H1 (cell line): ENCODE data around the gene ARHGEF19. TPM values are rescaled to one million over a fixed set of nuclear protein-coding genes. Genes with fewer than 3 reads are reported as not detected.

Experiments
- CTCF ChIA-PET: fragments of 300-600 bp; sonication (Branson Sonifier 250); formaldehyde crosslinking; loops from one replicate; lab custom pipeline; 2021; ENCODE audit not compliant: partially characterized antibody; lab: Charles Lee
- POLR2A ChIA-PET: fragments of 300-600 bp; sonication (Branson Sonifier 250); formaldehyde crosslinking; loops from one replicate; lab custom pipeline; 2021; ENCODE audit warnings: inconsistent platforms; ENCODE audit not compliant: partially characterized antibody; lab: Charles Lee
- DNase-seq, 2 experiments: peaks; one replicate each; pipeline versions ENCODE4 v3.0.0 to v3.0.0-alpha.2; 2010 to 2022; ENCODE audit warnings: low spot score in 2 of 2, low read depth in 1 of 2, mixed read lengths in 1 of 2
- FAIRE-seq: peaks from 2 replicates; lab custom pipeline; 2011; peaks lifted over from hg19 to GRCh38; lab: Jason Lieb, UNC
- H2AFZ ChIP-seq: 2 replicates; pipeline ENCODE4 v1.8.1; 2012; ENCODE audit warnings: low read length, inconsistent platforms
- H2AK5ac ChIP-seq: 2 replicates; pipeline ENCODE4 v1.6.1; 2013; ENCODE audit warnings: low read depth, low read length
- H2BK120ac ChIP-seq: replicated peaks from 2 replicates; pipeline ENCODE3; 2013; ENCODE audit warnings: low read depth, low read length, inconsistent platforms
- H2BK12ac ChIP-seq: 2 replicates; pipeline ENCODE4 v1.6.1; 2013; ENCODE audit warnings: low read depth, low read length
- H2BK15ac ChIP-seq: 2 replicates; pipeline ENCODE4 v1.6.1; 2013; ENCODE audit warnings: low read length
- H2BK20ac ChIP-seq: 2 replicates; pipeline ENCODE4 v1.6.1; 2013; ENCODE audit warnings: low read length
- H2BK5ac ChIP-seq: 2 replicates; pipeline ENCODE4 v1.6.1; 2013; ENCODE audit warnings: low read depth, low read length
- H3K14ac ChIP-seq: 2 replicates; pipeline ENCODE4 v1.6.1; 2013; ENCODE audit warnings: inconsistent platforms; ENCODE audit not compliant: insufficient read length
- H3K18ac ChIP-seq: 2 replicates; pipeline ENCODE4 v1.6.1; 2013; ENCODE audit warnings: low read length; ENCODE audit errors: extremely low read depth
- H3K23ac ChIP-seq: 2 replicates; pipeline ENCODE4 v1.6.1; 2013; ENCODE audit warnings: inconsistent platforms; ENCODE audit not compliant: insufficient read length
- H3K23me2 ChIP-seq: 2 replicates; pipeline ENCODE4 v1.6.1; 2013; ENCODE audit warnings: low read depth, low read length
- H3K27ac ChIP-seq: 2 replicates; pipeline ENCODE4 v1.6.1; 2011; ENCODE audit warnings: low read depth, low read length, inconsistent platforms
- H3K27me3 ChIP-seq, 4 experiments: replicated peaks in 1 of 4; 1 replicate in 1 of 4; 2 replicates in 3 of 4; pipeline versions ENCODE4 v1.6.1 to v1.8.1; 2011 to 2013; ENCODE audit warnings: low read length in 3 of 4, mild to moderate bottlenecking in 3 of 4, inconsistent platforms in 2 of 4, mixed read lengths in 2 of 4, moderate library complexity in 1 of 4; ENCODE audit not compliant: control insufficient read depth in 3 of 4, insufficient read depth in 3 of 4; ENCODE audit errors: extremely low read depth in 1 of 4
- H3K36me3 ChIP-seq, 4 experiments: 2 replicates each; pipeline versions ENCODE4 v1.6.1 to v1.8.1; 2011 to 2013; ENCODE audit warnings: mild to moderate bottlenecking in 4 of 4, low read length in 3 of 4, moderate library complexity in 2 of 4, control low read depth in 1 of 4, inconsistent platforms in 1 of 4; ENCODE audit not compliant: insufficient read depth in 4 of 4, control insufficient read depth in 2 of 4
- H3K4ac ChIP-seq: replicated peaks from 2 replicates; pipeline ENCODE3; 2013; ENCODE audit warnings: low read length, low read depth, mixed read lengths, inconsistent platforms; ENCODE audit not compliant: insufficient read length
- H3K4me1 ChIP-seq, 4 experiments: replicated peaks in 1 of 4; 1 replicate in 1 of 4; 2 replicates in 3 of 4; pipeline versions ENCODE4 v1.6.1 to v1.8.1; 2011 to 2013; ENCODE audit warnings: low read length in 3 of 4, inconsistent platforms in 2 of 4, mixed read lengths in 1 of 4; ENCODE audit not compliant: insufficient read depth in 4 of 4, control insufficient read depth in 3 of 4
- H3K4me2 ChIP-seq, 2 experiments: 2 replicates each; pipeline versions ENCODE4 v1.6.1 to v1.8.1; 2011 to 2013; ENCODE audit warnings: low read depth in 2 of 2, low read length in 2 of 2, control low read depth in 1 of 2, inconsistent platforms in 1 of 2, mild to moderate bottlenecking in 1 of 2; ENCODE audit not compliant: insufficient read depth in 1 of 2
- H3K4me3 ChIP-seq, 4 experiments: fragments of 200-600, 300-600 bp in 1 of 4; sonication (generic), shearing (Covaris generic), sonication (Bioruptor Twin) in 1 of 4; 2 replicates each; pipeline versions ENCODE4 v1.5.1 to v1.8.1; 2011 to 2016; ENCODE audit warnings: low read length in 4 of 4, low read depth in 3 of 4, control low read depth in 2 of 4, inconsistent platforms in 2 of 4, mild to moderate bottlenecking in 2 of 4, mixed read lengths in 1 of 4, moderate library complexity in 1 of 4; ENCODE audit not compliant: insufficient read depth in 2 of 4; ENCODE audit errors: extremely low read depth in 1 of 4
- H3K56ac ChIP-seq: replicated peaks from 2 replicates; pipeline ENCODE3; 2013; ENCODE audit warnings: low read depth, mild to moderate bottlenecking, mixed read lengths, low read length, inconsistent platforms; ENCODE audit not compliant: insufficient read length
- H3K79me1 ChIP-seq: 2 replicates; pipeline ENCODE4 v1.6.1; 2013; ENCODE audit warnings: low read depth, low read length, control low read depth
- H3K79me2 ChIP-seq, 2 experiments: 2 replicates each; pipeline versions ENCODE4 v1.6.1 to v1.8.1; 2012 to 2013; ENCODE audit warnings: low read length in 2 of 2, mild to moderate bottlenecking in 2 of 2, inconsistent platforms in 1 of 2; ENCODE audit not compliant: insufficient read depth in 2 of 2, control insufficient read depth in 1 of 2
- H3K9ac ChIP-seq, 4 experiments: replicated peaks in 1 of 4; 1 replicate in 1 of 4; 2 replicates in 3 of 4; pipeline versions ENCODE4 v1.6.1 to v1.8.1; 2011 to 2013; ENCODE audit warnings: low read depth in 3 of 4, low read length in 3 of 4, control low read depth in 2 of 4, mild to moderate bottlenecking in 2 of 4, moderate library complexity in 2 of 4, inconsistent platforms in 1 of 4; ENCODE audit errors: extremely low read depth in 1 of 4
- H3K9me3 ChIP-seq, 2 experiments: 2 replicates each; pipeline versions ENCODE4 v1.6.1 to v1.8.1; 2012 to 2013; ENCODE audit warnings: mild to moderate bottlenecking in 2 of 2, moderate library complexity in 2 of 2, control low read depth in 1 of 2, inconsistent platforms in 1 of 2, low read depth in 1 of 2, low read length in 1 of 2, mixed read lengths in 1 of 2; ENCODE audit not compliant: insufficient read depth in 2 of 2
- H4K20me1 ChIP-seq, 2 experiments: replicated peaks in 1 of 2; 2 replicates each; pipeline versions ENCODE3 to v1.8.1; 2011 to 2013; ENCODE audit warnings: inconsistent platforms in 2 of 2, low read length in 2 of 2, mild to moderate bottlenecking in 1 of 2; ENCODE audit not compliant: insufficient read depth in 2 of 2, control insufficient read depth in 1 of 2
- H4K5ac ChIP-seq: 2 replicates; pipeline ENCODE4 v1.6.1; 2013; ENCODE audit warnings: low read length, low read depth, mixed read lengths, inconsistent platforms; ENCODE audit not compliant: insufficient read length
- H4K8ac ChIP-seq: 2 replicates; pipeline ENCODE4 v1.8.0; 2013; ENCODE audit warnings: mild to moderate bottlenecking, moderate library complexity, low read length, inconsistent platforms; ENCODE audit not compliant: insufficient read depth; ENCODE audit errors: extremely low read depth
- H4K91ac ChIP-seq: replicated peaks from 2 replicates; pipeline ENCODE3; 2013; ENCODE audit warnings: low read length, mixed read lengths, inconsistent platforms; ENCODE audit not compliant: insufficient read length
- ASH2L ChIP-seq: fragments of 200-600, 300-600 bp; sonication (generic); IDR thresholded peaks from one replicate; pipeline ENCODE4 v1.7.1; 2017; ENCODE audit warnings: low read length
- BRCA1 ChIP-seq: IDR thresholded peaks from 2 replicates; pipeline ENCODE4 v1.6.1; 2012; ENCODE audit warnings: low read depth, low read length, improper control_type of control experiment
- CHD2 ChIP-seq: IDR thresholded peaks from 2 replicates; pipeline ENCODE4 v1.6.1; 2012; ENCODE audit warnings: low read length, improper control_type of control experiment
- CREB1 ChIP-seq: IDR thresholded peaks from 2 replicates; pipeline ENCODE4 v1.6.1; 2012; ENCODE audit warnings: inconsistent platforms
- EP300 ChIP-seq, 2 experiments: IDR thresholded peaks; 1 replicate in 1 of 2; 2 replicates in 1 of 2; pipeline ENCODE4 v1.6.1; 2011 to 2012; ENCODE audit warnings: low read depth in 2 of 2, low read length in 2 of 2, mild to moderate bottlenecking in 2 of 2, borderline replicate concordance in 1 of 2, inconsistent platforms in 1 of 2, moderate library complexity in 1 of 2
- FOSL1 ChIP-seq: IDR thresholded peaks from 2 replicates; pipeline ENCODE4 v1.6.1; 2011; ENCODE audit warnings: mild to moderate bottlenecking, low read depth, low read length, moderate library complexity; ENCODE audit not compliant: insufficient read depth
- HDAC2 ChIP-seq, 2 experiments: fragments of 300-600 bp in 1 of 2; sonication (generic) in 1 of 2; IDR thresholded peaks; 2 replicates each; pipeline ENCODE4 v1.6.1; 2011 to 2012; ENCODE audit warnings: low read depth in 2 of 2, low read length in 2 of 2, mild to moderate bottlenecking in 2 of 2, moderate library complexity in 2 of 2, borderline replicate concordance in 1 of 2, inconsistent platforms in 1 of 2
- KDM4A ChIP-seq: IDR thresholded peaks from one replicate; pipeline ENCODE4 v1.7.1; 2012; ENCODE audit warnings: low read depth, mild to moderate bottlenecking, moderate library complexity, low read length, inconsistent platforms; ENCODE audit not compliant: severe bottlenecking
- MAFK ChIP-seq: IDR thresholded peaks from 2 replicates; pipeline ENCODE4 v1.6.1; 2012; ENCODE audit warnings: low read depth, mild to moderate bottlenecking, improper control_type of control experiment, low read length
- NRF1 ChIP-seq: IDR thresholded peaks from 2 replicates; pipeline ENCODE4 v1.6.1; 2011; ENCODE audit warnings: mild to moderate bottlenecking, low read depth, low read length, improper control_type of control experiment
- PHF8 ChIP-seq: fragments of 200-600 bp; sonication (generic); conservative IDR thresholded peaks from 2 replicates; pipeline ENCODE4 v1.7.1; 2012; ENCODE audit warnings: low read depth, mild to moderate bottlenecking, inconsistent platforms, low read length, moderate library complexity
- SP4 ChIP-seq: IDR thresholded peaks from 2 replicates; pipeline ENCODE4 v1.6.1; 2012; ENCODE audit warnings: low read length, inconsistent platforms
- ZNF274 ChIP-seq: IDR thresholded peaks from 2 replicates; pipeline ENCODE4 v1.7.0; 2012; ENCODE audit warnings: low read length, borderline replicate concordance; ENCODE audit errors: extremely low read depth
- WGBS, 2 experiments: shearing (Covaris generic) in 1 of 2; methylation state at CpG; one replicate each; pipeline versions ENCODE4 v1.1.6 to v1.1.7; 2013 to 2015; ENCODE audit warnings: low lambda C conversion rate in 2 of 2, mixed read lengths in 2 of 2, inconsistent platforms in 1 of 2, low coverage in 1 of 2, missing lambda C conversion rate in 1 of 2; ENCODE audit not compliant: insufficient replicate concordance in 2 of 2, insufficient coverage in 1 of 2, insufficient read length in 1 of 2; ENCODE audit errors: extremely low coverage in 1 of 2, missing lambda C conversion rate in 1 of 2; 5-methylcytosine and 5-hydroxymethylcytosine counted together
- polyA plus RNA-seq, 7 experiments: library from polyadenylated mRNA; depleted of rRNA in 3 of 7; stranded (reverse) in 5 of 7; unstranded in 2 of 7; fragments of >200 nt in 5 of 7; fragments of 200-250 nt in 2 of 7; gene quantifications; 1 replicate in 5 of 7; 2 replicates in 1 of 7; 4 replicates in 1 of 7; pipeline versions ENCODE4 v1.2.1 to v1.2.3, GENCODE V29; 2011 to 2013; ENCODE audit warnings: missing spikeins in 2 of 7, mixed read lengths in 2 of 7
- total RNA-seq: library from RNA; stranded (reverse); fragmentation: NEBNext Ultra II Directional; extraction: Animal tissue kit (Norgen Biotek cat#: 25700); gene quantifications from 2 replicates; pipeline ENCODE4 v1.2.1, GENCODE V29; 2021

The ARHGEF19 gene
- total and polyA plus RNA-seq, 2 of the 8 experiments (the other 6 are each of a cell fraction or from before 2014, with no cell fraction given), result 47.5 to 56.4 TPM

DNA sequence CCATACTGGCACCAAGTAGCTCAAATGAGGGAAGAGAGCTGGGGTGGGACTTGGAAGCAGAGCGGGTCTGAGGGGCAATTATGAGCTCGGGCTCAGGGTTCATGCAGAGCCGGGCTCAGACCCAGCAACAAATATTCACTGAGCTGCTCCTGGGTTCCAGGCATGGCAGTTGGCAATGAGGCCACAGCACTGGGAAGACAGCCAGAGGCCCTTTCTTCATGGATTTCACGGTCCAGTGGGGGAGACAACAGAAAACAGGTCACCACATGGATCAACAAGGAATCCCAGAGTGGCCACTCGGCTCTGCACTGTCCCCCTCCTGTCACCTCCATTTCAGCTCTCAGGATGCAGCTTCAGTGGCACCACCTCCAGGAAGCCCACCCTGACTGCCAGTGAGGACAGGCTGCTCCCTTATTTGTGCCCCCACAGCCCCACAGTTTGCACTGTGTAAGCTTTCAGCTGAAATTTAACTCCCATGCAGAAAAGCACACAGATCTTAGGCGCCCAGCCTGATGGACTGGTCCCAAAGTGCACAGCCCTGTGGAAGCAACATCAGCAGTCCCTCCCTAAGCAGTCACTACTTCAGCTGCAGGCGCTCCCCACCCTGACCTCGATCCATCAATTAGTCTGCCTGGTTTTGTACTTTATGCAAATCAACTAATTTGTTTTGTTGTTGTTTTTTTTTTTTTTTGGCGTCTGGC is 22.4 kb downstream of the ARHGEF19 start:
- Histone ChIP-seq H3K56ac (no peak overlapping the region), H3K4me3 (no peak overlapping the region), H3K9ac (no peak overlapping the region), H4K20me1 (no peaks in the 10 kb centered on the region), H2BK12ac (no peak overlapping the region), H3K4ac (no peak overlapping the region), H3K9me3 (no peaks in the 10 kb centered on the region), H3K79me1 (no peaks in the 10 kb centered on the region), H3K4me2 (no peak overlapping the region), H3K27ac (no peak overlapping the region), H3K27me3 (no peaks in the 10 kb centered on the region), H4K5ac (no peak overlapping the region), H3K36me3 (no peaks in the 10 kb centered on the region), H4K8ac (peak overlapping the region; percentile 77), H3K23me2 (no peaks in the 10 kb centered on the region; the same call in 1 of the 2 replicates), H2BK120ac (no peak overlapping the region), H3K4me1 (no peaks in the 10 kb centered on the region), H3K79me2 (no peaks in the 10 kb centered on the region), H2BK20ac (no peak overlapping the region), H2BK15ac (no peak overlapping the region), H2BK5ac (no peak overlapping the region), H2AFZ (no peak overlapping the region), H3K14ac (no peak overlapping the region), H3K23ac (no peak overlapping the region), H2AK5ac (no peak overlapping the region), H3K18ac (no peak overlapping the region), H4K91ac (no peak overlapping the region)
- CTCF ChIA-PET, result interaction anchor here (0.6 to 17.1 kb wide), 21 partner anchors 8 to 535 kb away, joined by 3 to 569 read pairs (median 3); partner anchors contain the start of genes EPHA2 and FAM131C
- POLR2A ChIA-PET, result interaction anchor here (1.0 to 2.8 kb wide), 6 partner anchors 9 to 107 kb away, joined by 3 to 10 read pairs (median 4); partner anchors contain the start of gene ARHGEF19
- DNase-seq (no peak), FAIRE-seq (no peak)
- WGBS, 2 experiments, result 79% methylated on average over 8 of the region's 9 CpGs; no CpG with 5 or more reads in 1 of the 2 experiments
- TF ChIP-seq HDAC2 (IDR thresholded peaks at IDR 0.05; ENCODE audit: borderline replicate concordance in 1 of 2, low read depth in 2 of 2, low read length in 2 of 2) (no peak), FOSL1 (no peak), MAFK (no peak), CHD2 (no peak), ZNF274 (no peak), PHF8 (no peak), ASH2L (no peak), KDM4A (no peak), NRF1 (no peak), SP4 (no peak), EP300 (IDR thresholded peaks at IDR 0.05; ENCODE audit: borderline replicate concordance in 1 of 2, low read depth in 2 of 2, low read length in 2 of 2) (no peak), BRCA1 (no peak), CREB1 (no peak)
